GM12891 (cell line): Measurements from ENCODE around the gene ADIG.

Experiments used
- POLR2A ChIP-seq: IDR thresholded peaks from 2 replicates; pipeline ENCODE4 v1.6.1; 2011; ENCODE audit warnings: low read depth, low read length, control low read depth
- POLR2AphosphoS5 ChIP-seq: IDR thresholded peaks from 2 replicates; pipeline ENCODE4 v1.6.1; 2011; ENCODE audit warnings: low read depth, low read length, control low read depth
- SPI1 ChIP-seq: IDR thresholded peaks from 2 replicates; pipeline ENCODE4 v1.6.1; 2011; ENCODE audit warnings: low read depth, low read length, control low read depth
- TAF1 ChIP-seq: IDR thresholded peaks from 2 replicates; pipeline ENCODE4 v1.6.1; 2011; ENCODE audit warnings: low read depth, low read length, control low read depth

DNA sequence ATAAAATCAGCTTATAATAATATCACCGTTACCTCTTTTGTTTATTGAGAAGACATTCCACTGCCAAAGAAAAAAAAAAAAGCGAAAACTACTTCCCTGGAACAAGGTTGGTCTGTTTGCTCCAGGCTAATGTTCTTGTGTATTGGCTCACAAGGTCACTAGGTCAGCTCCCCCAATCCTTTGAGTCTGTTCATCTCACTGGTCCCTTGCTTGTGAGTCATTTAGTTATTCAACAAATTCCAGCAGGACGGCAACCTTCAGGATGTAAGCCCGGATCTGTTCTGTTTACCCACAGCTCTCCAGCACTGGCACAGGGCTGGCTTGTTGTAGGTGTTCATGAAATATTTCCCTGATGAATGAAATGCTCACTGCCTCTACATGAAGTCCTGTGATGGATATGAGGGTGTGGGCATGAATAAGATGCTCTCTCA, 23.9 kb downstream of the ADIG start:
- TF ChIP-seq POLR2AphosphoS5 (no peak), POLR2A (no peak), TAF1 (no peak), SPI1 (no peak)
